RCC 7860 (cell line): ENCODE measurements around the gene IQGAP1.
"Not testable (repeated sequence)": the region's sequence is repeated elsewhere in the genome, so short reads cannot be mapped to it uniquely, and the experiment has no call there.

ENCODE experiments used
- DNase-seq: peaks from one replicate; pipeline ENCODE4 v3.0.0-alpha.2; 2015; ENCODE audit warnings: low spot score
- FAIRE-seq: peaks from 2 replicates; lab custom pipeline; 2012; peaks lifted over from hg19 to GRCh38; lab: Jason Lieb, UNC

Gene IQGAP1, protein sequence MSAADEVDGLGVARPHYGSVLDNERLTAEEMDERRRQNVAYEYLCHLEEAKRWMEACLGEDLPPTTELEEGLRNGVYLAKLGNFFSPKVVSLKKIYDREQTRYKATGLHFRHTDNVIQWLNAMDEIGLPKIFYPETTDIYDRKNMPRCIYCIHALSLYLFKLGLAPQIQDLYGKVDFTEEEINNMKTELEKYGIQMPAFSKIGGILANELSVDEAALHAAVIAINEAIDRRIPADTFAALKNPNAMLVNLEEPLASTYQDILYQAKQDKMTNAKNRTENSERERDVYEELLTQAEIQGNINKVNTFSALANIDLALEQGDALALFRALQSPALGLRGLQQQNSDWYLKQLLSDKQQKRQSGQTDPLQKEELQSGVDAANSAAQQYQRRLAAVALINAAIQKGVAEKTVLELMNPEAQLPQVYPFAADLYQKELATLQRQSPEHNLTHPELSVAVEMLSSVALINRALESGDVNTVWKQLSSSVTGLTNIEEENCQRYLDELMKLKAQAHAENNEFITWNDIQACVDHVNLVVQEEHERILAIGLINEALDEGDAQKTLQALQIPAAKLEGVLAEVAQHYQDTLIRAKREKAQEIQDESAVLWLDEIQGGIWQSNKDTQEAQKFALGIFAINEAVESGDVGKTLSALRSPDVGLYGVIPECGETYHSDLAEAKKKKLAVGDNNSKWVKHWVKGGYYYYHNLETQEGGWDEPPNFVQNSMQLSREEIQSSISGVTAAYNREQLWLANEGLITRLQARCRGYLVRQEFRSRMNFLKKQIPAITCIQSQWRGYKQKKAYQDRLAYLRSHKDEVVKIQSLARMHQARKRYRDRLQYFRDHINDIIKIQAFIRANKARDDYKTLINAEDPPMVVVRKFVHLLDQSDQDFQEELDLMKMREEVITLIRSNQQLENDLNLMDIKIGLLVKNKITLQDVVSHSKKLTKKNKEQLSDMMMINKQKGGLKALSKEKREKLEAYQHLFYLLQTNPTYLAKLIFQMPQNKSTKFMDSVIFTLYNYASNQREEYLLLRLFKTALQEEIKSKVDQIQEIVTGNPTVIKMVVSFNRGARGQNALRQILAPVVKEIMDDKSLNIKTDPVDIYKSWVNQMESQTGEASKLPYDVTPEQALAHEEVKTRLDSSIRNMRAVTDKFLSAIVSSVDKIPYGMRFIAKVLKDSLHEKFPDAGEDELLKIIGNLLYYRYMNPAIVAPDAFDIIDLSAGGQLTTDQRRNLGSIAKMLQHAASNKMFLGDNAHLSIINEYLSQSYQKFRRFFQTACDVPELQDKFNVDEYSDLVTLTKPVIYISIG (N-terminal part only)

DNA sequence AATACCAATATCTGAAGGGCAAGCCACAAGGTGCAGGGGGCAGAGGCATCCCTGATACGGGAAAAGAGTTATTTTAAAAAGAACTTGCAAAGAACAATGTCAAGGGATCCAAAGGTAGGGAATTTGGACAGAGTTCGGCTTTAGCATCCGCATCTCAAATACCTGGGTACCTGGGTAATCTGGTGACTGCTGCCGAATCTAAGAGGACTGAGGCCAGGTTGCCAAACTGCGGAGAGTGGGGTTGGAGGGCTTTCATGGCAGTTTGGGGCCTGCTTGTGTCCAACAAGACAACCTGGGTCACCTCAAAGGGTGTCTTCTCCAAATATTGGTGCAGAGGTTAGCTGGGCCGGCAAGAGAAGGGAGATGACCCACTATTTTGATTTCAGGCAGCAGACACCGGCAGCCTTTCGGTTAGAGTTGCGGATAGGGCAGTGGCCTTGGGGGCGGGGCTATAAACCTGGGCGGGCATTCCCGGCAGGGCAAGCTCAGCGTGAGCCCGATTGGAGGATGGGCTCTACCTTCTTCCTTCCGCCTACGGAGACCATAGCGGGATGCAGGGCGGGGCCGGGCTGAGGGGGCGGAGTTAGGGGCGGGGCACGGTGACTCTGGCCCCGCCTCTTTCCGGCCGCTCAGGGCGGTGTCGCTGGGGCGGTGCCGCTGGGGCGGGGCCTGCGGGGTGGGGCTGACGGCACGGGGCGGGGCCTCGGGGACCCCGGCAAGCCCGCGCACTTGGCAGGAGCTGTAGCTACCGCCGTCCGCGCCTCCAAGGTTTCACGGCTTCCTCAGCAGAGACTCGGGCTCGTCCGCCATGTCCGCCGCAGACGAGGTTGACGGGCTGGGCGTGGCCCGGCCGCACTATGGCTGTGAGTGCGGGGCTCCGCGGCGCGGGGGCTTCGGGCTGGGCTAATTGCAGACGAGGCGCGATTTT lies at the start of gene IQGAP1:
Gene IQGAP1 (plus strand): TSS at position 709 of the 928 bp plus-strand sequence. CDS start 100 bp downstream, at position 809.
- FAIRE-seq (no peak), DNase-seq (peak; percentile 94)

DNA sequence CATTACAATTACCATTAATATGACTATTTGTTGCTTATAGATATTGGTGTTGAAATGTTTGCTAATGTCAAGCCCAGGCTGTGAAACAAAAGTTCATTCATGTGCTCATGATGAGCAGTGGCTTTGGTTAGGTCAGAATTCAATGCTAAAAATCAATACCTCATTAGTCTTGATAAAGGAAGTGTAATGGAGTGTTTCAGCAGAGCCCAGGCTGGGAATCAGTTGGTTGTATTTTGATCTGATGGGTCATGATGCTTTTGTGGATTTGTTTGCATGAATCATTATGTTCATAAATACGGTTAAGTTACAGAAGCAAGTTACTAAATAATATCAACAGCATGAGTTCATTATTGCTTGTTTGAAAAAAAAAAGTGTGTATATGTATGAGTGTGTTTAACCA lies 49.5 kb upstream of the IQGAP1 start:
- DNase-seq, result no peak
- no peak for FAIRE-seq

DNA sequence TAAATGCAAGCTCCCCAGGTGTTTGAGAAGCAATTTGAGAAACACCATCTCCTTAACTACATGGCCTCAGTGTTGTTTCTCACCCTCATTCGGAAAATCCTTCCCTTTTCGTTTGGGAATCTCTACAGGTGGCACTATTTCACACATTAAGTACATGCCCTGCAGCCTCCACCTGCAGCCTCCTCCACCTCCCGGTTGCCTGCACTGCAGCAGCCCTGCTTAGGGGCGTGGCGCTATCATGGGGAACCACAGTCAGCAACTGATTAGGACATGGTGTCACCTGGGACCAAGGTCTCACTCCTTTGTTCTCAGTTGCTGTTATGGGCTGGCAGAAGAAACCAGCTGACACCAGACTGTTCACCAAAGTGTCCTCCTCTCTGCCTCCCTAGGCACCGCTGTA lies 47.7 kb upstream of the IQGAP1 start:
- FAIRE-seq (no peak), DNase-seq (no peak)

DNA sequence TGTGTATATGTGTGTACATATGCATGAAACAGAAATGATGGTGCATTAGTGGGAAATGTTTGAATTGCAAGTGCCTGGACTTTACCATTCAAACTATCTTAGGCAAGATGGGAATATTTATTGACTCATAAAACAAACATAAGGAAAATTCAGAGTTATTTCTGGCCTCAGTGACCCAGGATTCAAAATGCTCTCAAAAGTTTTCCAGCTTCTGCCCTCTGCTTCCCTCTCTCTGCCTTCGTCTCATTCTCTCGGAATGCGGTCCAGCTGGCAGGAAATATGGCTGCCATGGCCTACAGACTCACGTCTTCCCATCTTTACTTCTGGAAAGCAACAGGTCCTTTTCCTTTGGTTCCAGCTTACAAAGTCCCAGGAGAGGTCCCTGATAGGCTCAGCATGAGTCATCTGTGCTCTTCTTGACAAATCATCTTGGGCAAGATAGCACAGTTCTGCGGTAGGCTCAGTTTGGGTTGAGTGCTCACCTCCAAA lies 44.7 kb upstream of the IQGAP1 start:
- FAIRE-seq (no peak), DNase-seq (no peak)

DNA sequence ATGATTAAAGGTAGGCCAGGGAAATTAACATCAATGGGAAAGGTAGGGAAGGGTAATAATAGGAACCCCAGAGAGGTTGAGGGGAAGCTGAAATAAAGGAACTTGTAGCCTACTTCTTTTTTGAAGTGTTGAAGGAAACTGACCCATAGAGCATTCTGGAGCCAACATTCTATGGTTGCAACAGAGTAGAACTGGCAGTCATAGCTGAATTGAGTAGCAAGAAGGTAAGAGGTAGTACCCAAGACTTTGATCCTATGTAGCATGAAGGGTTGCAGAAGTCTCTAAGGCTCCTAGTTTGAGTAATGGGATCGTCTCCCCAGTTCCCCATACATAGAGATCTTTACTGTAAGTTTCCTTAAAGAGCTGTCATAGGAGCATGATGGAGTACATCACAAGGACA lies 43.4 kb upstream of the IQGAP1 start:
- DNase-seq (no peak), FAIRE-seq (no peak)

DNA sequence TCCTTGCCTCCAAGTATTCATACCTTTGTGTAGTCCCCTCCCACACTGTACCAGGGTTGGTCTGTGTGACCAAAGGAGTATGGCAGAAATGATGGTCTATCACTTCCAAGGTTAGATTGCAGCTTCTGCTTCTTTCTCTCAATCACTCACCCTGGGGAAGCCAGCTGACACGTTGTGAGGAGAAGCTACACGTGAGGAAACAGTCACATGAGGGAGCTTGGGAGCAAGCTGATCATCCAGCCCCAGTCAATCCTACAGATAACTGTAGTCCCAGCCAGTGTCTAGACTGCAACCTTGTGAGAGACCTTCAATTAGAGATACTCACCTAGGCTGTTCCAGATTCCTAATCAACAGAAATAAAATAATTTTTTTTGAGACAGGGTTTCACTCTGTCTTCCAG lies 42.2 kb upstream of the IQGAP1 start:
- DNase-seq, result no peak
- FAIRE-seq, result no peak

DNA sequence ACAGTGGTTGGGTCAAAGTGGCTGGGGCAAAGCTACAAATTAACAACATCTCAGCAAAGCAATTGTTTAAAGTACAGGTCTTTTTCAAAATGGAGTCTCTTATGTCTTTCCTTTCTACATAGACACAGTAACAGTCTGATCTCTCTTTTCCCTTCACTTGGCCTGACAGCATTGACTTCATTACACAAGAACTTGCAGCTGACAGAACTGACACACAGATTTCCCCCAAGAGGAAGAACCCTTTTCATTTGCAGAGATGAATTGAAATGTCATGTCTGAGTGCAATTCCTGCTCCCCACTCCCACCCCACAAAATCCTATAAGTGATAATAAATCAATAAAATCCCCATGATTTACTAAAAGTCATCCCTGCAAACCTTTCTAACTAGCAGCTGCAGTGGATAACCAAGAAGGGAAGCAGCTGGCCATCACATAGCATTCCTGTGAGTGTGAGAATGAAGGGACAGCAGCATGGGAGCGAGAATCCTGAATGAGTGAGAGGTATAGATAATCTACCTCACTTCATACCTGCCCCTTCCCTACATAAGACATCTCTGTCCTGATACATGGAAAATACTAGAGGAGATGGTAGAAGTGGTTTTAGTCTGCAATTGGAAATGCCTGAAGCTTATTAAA lies 40.5 kb upstream of the IQGAP1 start:
- FAIRE-seq, DNase-seq: not testable (repeated sequence)

DNA sequence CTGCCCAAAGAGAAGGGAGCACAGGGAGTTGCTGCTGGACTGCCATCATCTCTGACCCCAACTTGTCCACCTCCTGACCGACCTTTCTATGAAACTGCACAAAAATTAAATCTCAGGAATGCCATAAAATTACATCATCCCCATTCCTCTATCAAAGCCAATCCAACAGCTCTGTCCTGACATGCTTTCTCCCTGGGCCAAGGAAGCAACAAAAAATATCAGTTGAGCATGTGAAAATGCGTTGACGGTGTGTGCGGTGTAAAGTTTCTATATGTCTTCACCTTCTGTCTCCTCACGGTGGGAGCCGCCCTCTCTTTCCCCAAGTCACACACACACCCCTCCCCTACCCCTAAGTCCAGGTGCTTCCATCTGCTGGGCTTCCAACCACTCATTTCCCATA lies 39.6 kb upstream of the IQGAP1 start:
- DNase-seq, result no peak
- no peak for FAIRE-seq

DNA sequence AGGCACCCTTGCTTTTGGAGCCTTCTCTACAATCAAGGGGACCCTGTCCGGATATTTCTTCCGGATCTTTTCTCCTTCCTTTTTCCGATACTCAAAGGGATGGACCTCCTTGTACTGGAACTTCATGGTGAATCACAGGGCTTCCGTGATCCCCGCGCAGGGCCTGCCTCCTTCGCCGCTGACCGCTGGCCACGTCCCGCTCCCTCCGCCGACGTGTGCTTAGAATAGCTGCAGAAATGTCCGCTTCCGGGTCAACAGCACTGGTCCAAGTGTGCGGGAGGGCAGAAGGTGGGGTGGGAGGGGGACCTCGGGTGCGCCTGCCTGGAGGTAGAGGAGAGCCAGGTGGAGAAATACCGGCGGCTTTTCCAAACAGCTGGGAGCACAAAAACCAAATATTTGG lies 39.0 kb upstream of the IQGAP1 start:
- DNase-seq (no peak), FAIRE-seq (no peak)

DNA sequence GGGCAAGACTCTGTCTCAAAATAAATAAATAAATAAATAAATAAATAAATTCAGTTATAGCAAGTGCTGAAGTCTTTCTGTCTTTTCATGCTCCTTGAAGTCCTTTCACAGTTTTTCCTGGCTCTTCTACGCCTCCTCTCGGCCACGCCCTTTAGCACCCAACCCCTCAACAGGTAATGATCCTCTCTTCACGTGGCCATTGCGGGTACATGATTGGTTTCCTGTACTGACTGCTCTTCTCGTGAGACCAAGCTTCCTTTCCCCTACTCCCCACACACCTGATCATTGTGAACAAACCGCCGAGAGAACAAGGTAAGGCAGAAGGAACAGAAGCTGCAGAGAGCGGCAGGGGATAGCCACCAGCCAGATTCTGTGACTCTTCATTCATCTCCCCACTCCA lies 38.2 kb upstream of the IQGAP1 start:
- DNase-seq (no peak), FAIRE-seq (no peak)

DNA sequence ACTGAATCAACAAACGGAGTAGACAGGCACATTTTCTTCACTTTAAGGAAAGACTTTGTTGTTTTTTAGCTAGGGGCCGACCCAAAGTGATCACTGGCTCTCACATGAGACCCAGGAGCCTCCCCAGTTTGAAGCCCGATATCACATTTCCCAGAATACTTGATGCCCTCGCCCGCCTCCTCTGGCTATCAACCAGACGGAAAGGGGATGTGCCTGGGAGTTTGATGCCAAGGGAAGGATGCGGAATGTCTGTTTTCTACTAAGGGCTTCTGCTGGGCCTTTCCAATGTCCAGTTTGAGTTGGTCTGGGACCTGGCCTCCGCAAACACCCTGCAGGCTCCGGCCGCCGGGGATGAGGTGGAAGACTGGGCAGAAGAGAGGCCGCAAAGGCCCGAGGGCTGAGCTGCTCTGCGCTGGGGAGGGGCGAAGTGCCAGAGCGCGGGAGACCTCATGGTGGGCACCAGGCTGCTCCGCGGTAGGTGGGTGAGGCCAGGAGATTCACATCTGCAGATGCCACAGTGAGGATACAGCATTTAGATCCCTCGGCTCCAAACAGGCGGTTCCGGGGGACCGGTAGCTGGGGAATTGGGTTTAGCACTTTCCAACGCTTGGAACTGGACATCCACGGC lies 36.4 kb upstream of the IQGAP1 start:
- FAIRE-seq (no peak), DNase-seq (no peak)

DNA sequence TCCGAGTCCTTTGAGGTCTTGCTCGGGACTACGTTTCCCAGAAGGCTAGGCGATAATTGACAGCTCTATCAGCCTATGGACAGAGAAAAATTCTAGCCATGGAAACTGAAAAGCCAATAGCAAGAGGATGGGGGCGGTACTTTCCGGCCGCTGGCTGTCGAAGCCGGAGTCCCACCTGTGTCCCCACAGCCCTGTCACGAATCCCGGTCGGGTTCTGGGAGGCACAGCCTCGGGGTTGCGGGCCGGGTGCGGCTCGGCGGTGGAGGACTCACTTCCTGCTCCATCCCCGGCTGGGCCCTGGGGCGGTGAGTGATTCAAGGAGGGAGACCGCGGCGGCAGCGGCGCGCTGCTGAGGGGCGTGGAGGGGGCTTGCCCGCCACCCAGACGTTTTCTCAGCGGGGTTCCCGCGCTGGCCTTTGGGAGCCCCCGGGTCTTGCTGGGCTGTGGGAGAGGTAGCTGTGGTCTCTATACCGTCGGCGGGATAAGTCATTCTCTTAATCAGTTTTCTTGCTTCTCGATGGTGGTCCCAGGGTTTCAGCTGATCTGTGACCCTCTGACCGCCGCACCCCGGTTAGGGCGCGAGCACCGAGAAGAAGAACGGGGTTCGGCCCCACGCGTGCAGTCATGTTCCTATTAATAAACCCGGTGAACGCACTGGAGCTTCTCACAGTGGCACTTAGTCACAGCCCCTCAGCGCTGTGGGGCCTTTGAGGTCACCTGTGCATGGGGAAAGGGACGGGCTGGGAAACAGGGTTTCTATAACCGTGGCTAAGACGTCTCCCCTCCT lies 35.7 kb upstream of the IQGAP1 start, which contains the start of gene ZNF774:
Gene ZNF774 (plus strand): TSS at position 178 of the 787 bp plus-strand sequence. CDS start 2,377 bp downstream, outside the sequence.
- FAIRE-seq, result peak; percentile 75
- peak; percentile 87 for DNase-seq

DNA sequence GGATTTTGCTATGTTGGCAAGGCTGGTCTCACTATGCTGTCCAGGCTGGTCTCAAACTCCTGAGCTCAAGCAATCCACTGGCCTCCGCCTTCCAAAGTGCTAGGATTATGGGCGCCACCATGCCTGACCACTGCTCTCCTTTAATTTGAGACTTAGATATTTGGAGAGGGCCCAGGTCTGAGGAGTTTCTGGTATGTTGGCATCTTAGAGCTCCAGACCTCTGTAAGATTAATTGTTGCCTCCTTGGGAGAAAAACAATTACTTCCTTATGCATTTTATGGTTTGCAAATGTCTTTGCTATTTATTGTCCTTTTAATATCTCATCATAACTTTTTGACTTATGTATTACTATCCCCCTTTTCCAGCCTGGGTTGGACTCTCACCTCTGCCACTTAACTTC lies 33.1 kb upstream of the IQGAP1 start:
- no peak for FAIRE-seq
- DNase-seq, result no peak

DNA sequence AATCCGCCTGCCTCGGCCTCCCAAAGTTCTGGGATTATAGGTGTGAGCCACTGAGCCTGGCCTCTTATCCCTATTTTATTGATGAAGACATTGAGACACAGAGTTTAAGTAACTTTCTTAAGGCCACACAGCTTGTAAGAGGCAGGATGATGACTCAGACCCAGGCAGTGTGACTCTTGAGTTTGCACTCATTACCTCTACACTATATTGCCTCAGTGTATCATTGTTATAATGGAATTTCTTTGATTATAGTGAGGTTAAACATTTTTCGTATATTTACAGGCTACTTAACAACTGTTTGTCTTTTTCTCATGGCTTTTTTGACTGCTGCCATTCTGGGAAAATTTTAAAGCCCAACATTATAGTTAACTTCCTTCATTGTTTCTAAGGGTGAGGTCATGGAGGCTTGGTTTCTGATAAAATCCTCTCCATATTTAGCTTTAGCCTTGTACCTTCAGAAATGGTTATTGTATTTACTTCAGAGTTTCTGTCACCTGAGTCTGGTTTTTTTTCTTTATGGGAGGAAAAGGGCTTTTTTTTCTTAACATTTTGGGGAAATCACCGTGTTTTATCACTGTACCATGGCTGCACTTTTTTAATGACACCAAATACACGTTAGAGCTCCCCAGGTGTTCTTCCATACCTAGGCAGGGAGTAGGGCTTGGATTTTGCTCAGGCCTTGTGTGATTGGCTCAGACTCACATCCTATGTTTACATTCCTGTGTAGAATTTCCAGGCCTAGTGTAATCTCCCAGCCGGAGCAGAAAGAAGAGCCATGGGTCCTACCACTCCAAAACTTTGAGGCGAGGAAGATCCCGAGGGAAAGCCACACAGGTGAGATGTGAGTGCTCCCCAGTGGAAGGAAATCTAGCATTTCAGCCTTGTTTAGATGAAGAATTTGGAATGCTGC lies 29.7 kb upstream of the IQGAP1 start:
- FAIRE-seq (peak; percentile 30), DNase-seq (peak; percentile 25)

DNA sequence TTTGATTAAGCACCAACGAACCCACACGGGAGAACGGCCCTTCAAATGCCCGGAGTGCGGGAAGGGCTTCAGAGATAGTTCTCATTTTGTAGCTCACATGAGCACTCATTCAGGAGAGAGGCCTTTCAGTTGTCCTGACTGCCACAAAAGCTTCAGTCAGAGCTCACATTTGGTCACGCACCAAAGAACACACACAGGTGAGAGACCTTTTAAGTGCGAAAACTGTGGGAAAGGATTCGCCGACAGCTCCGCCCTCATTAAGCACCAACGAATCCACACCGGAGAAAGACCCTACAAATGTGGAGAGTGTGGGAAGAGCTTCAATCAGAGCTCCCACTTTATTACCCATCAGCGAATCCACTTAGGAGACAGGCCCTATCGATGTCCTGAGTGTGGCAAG lies 27.3 kb upstream of the IQGAP1 start:
- no peak for DNase-seq
- no peak for FAIRE-seq

DNA sequence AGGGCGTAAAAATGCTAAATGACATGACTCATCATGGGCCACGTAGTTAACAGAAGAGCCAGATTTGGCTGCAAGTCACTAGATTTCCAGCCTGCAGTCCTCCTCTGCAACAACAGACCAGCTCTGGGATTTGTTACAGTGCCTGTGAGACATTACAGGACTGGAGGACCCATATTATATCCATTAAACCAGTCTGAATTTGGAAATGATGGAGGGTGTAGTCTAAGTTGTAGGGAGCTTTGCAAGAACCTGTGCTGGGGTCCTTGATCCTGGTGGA lies 25.2 kb upstream of the IQGAP1 start:
- DNase-seq (peak; percentile 45), FAIRE-seq (no peak)

DNA sequence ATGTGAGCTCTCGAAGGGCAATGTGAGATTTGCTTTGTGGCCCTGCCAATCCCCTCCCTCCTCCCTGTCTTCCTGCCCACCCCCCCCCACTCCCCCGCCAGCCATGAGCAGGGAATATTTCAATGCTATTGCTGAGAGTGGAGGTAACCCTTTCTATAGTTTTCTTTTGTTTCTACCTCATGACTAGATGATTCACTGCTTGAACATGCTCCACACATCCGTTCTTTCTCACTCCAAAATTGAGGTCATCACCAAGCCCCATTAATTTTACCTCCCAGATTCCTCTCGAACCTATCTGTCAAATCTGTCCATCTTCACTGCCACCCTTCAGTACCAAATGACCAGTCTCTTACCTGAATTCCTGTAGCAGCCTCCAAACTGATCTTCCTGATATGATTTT lies 23.8 kb upstream of the IQGAP1 start:
- DNase-seq (peak; percentile 89), FAIRE-seq (peak; percentile 67)
